ENCODE measurements around the gene PRICKLE2.

PRICKLE2 gene

DNA sequence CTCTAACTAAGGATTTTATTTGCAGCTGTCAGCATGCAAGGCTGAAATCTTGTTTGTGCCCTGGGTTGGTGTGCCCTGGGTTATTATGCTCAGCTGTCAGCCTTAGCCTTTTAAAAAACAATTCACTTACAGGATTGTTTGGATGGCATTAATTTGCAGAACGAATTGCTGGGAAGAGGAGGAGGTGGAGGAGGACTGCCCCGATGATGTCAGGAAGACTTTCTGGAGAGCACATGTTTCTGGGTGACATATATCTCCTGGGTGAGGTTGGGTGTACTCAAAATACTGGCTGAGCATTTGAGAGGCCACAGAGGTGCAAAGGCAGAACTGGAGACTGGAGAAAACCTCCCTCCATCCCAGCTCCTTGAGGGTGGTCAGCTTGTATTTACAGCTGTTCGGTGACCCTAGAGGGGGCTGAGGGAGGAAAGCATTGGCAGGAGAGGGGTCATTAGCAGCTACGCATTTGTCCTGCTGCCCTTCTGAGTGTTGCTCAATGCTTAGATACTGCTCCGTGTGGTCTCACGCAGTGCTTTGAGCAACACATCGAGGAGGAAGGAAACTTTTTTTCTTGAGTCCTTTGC lies 142.2 kb downstream of the PRICKLE2 start:
- in situ Hi-C loops (cut with MboI; ENCODE audit: low sequenced_read_pairs, unreplicated experiment): no loop called here
- DNase-seq (ENCODE audit: low spot score): no peak
- TF ChIP-seq, protein P1, sequence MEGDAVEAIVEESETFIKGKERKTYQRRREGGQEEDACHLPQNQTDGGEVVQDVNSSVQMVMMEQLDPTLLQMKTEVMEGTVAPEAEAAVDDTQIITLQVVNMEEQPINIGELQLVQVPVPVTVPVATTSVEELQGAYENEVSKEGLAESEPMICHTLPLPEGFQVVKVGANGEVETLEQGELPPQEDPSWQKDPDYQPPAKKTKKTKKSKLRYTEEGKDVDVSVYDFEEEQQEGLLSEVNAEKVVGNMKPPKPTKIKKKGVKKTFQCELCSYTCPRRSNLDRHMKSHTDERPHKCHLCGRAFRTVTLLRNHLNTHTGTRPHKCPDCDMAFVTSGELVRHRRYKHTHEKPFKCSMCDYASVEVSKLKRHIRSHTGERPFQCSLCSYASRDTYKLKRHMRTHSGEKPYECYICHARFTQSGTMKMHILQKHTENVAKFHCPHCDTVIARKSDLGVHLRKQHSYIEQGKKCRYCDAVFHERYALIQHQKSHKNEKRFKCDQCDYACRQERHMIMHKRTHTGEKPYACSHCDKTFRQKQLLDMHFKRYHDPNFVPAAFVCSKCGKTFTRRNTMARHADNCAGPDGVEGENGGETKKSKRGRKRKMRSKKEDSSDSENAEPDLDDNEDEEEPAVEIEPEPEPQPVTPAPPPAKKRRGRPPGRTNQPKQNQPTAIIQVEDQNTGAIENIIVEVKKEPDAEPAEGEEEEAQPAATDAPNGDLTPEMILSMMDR (IDR thresholded peaks at IDR 0.05; ENCODE audit: borderline replicate concordance, control extremely low read depth, extremely low read depth, insufficient read depth, missing control alignments): no peak

DNA sequence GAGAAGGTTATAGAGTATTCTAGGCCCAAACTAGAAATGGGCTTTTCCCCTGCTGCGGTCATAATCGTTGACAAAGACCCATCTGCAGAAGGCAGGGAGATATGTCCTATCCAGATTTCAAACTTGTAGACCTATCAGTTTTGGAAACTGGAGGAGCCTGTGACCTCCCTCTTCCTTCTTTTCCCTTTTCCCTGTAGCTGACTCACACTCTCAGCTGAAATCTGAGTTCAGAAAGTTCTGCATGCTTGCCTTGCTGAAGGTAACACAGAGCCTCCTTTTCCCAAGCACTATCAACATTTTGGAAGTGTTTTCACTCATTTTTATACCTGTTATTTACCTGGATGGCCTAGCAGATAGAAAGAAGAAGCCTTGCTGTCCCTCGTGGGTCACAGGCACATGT lies 142.9 kb downstream of the PRICKLE2 start:
- in situ Hi-C loops (cut with MboI; ENCODE audit: low sequenced_read_pairs, unreplicated experiment): no loop called here
- DNase-seq (ENCODE audit: low spot score): no peak
- TF ChIP-seq, protein P1 (IDR thresholded peaks at IDR 0.05; ENCODE audit: borderline replicate concordance, control extremely low read depth, extremely low read depth, insufficient read depth, missing control alignments): no peak

DNA sequence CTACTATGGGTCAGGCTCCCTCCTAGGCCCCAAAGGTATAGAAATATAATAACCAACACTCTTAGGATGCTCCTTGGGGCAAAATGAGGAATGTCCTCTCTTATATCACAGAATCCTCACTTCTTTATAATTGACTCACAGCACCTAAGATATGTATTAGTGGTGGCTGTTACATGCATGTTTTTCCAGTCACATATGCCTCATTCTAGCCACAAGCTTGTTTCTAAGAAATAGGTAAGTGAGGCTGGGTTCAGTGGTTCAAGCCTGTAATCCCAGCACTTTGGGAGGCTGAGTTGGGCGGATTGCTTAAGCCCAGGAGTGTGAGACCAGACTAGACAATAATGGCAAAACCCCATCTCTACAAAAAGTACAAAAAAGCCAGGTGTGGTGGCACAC lies 144.0 kb downstream of the PRICKLE2 start:
- TF ChIP-seq, protein P1 (IDR thresholded peaks at IDR 0.05; ENCODE audit: borderline replicate concordance, control extremely low read depth, extremely low read depth, insufficient read depth, missing control alignments): no peak
- in situ Hi-C loops (cut with MboI; ENCODE audit: low sequenced_read_pairs, unreplicated experiment): no loop called here
- no peak for DNase-seq (ENCODE audit: low spot score)

DNA sequence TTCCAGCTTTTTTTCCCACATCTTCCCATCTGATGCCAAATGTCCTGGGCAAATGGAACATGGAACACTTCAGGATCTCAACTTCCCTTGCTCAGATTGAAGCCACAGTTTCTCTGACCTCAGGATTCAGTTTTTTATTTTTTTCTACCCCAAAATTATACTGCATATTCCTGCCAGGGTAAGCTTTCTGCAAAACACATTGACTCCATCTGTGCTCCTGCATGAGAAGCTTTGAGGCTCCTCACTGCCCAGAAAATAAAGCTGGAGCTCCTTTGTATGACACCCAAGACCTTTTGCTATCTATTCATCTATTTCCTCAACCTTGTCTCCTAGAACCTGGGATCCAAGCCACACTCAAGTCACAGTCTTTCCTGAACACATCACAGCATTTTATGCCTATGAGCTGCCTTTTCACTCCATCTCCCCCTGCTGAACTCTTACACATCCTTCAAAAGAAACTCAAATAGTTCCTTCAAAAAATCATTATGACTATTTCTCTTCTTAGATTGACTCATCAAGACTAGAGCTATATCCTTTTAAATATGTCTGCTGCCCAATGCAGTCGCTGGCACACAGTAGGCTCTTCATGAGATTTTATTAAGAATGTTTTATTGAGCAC lies 144.5 kb downstream of the PRICKLE2 start:
- TF ChIP-seq, protein P1 (IDR thresholded peaks at IDR 0.05; ENCODE audit: borderline replicate concordance, control extremely low read depth, extremely low read depth, insufficient read depth, missing control alignments): no peak
- no peak for DNase-seq (ENCODE audit: low spot score)
- in situ Hi-C loops (cut with MboI; ENCODE audit: low sequenced_read_pairs, unreplicated experiment): no loop called here

DNA sequence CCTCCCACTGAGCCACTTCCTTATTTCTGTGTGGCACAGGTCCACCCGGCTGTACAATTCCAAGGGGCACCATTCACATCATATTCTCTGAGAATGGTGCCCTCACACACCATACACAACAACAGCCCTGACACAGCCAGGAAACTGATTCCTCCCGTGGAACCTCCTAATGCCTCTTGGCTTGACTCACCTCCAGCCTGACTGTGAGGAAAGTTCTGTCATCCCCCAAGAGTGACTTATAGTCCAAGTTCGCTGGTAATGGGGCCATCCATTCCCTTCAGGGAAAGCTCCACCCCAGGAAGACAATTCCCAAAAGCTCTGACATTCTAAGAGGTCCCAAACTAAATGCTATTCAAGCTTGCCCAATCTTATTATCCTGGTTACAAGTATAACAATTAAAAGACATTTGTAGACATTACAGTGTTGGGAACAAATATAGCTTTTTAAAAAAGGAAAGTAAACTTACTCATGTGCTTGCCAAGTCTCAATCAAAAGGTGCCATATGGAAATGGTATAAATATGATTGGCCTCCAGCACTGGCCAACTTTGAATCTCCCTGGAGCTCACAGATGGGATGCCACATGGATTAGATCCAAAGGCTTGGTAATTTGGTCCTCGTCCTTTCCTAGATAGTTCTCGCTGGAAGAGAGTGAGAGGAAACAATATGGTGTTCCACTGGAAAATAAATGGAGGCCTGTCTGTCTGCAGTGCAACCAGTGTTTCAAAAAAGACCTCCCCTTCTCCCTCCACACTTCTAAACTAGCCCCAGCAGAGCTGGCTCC lies 145.7 kb downstream of the PRICKLE2 start:
- DNase-seq (ENCODE audit: low spot score): no peak
- in situ Hi-C loops (cut with MboI; ENCODE audit: low sequenced_read_pairs, unreplicated experiment): no loop called here

DNA sequence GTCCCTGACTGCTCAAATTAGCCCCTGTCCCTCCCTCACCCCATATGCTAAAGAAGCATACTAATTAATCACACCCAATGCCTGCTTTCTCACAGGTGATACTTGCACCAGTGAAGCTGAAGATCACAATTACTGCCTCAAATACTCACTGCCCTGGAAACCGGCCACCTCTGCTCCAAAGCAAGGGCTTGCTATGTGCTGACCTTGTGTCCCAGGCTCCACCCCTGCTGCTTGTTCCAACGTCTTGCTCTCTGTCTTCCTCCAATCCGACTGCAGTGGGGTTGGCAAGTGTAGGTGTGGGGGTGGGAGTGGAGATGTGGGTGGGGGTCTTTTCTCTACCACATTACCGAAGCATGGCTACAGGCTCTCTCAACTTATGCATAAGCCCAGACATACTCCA lies 146.3 kb downstream of the PRICKLE2 start:
- TF ChIP-seq, protein P1 (IDR thresholded peaks at IDR 0.05; ENCODE audit: borderline replicate concordance, control extremely low read depth, extremely low read depth, insufficient read depth, missing control alignments): no peak
- no peak for DNase-seq (ENCODE audit: low spot score)
- in situ Hi-C loops (cut with MboI; ENCODE audit: low sequenced_read_pairs, unreplicated experiment): no loop called here

More for the DNA sequence above, 145.7 kb downstream of the PRICKLE2 start:
- TF ChIP-seq, protein P1 (IDR thresholded peaks at IDR 0.05; ENCODE audit: borderline replicate concordance, control extremely low read depth, extremely low read depth, insufficient read depth, missing control alignments): no peak

Data from GM13976 (cell line).